K562 (cell line): ENCODE results near the gene NACC1. TPM values are rescaled to one million over a fixed set of nuclear protein-coding genes. Genes with fewer than 3 reads are reported as not detected.
A peak's percentile ranks its signal among the peaks of the same experiment; 100 is the strongest.

Experiments used
- CEBPB ChIP-seq: fragments of 450-650 bp; IDR thresholded peaks from 2 replicates; pipeline ENCODE4 v1.6.1; 2016; ENCODE audit warnings: missing genetic modification characterization, missing compliant biosample characterization
- CEBPG ChIP-seq, 3 experiments: fragments of 200-800 bp in 1 of 3; sonication (Bioruptor generic) in 1 of 3; sonication (generic) in 1 of 3; formaldehyde crosslinking in 1 of 3; IDR thresholded peaks in 2 of 3; conservative IDR thresholded peaks in 1 of 3; 2 replicates each; pipeline versions ENCODE4 v1.6.1 to v1.8.0; 2016 to 2022; ENCODE audit warnings: missing compliant biosample characterization in 2 of 3, missing genetic modification characterization in 2 of 3, mild to moderate bottlenecking in 1 of 3, missing genetic modification reagents in 1 of 3
- DIDO1 ChIP-seq: fragments of 450-650 bp; IDR thresholded peaks from 2 replicates; pipeline ENCODE4 v1.6.1; 2016; ENCODE audit warnings: low read depth, missing biosample characterization, missing genetic modification characterization
- FUS ChIP-seq: fragments of 200-400 bp; formaldehyde crosslinking; optimal IDR thresholded peaks from 2 replicates; pipeline ENCODE3; 2017; ENCODE audit warnings: low read depth, low read length
- MAZ ChIP-seq, 2 experiments: fragments of 450-650 bp in 1 of 2; sonication (generic) in 1 of 2; formaldehyde crosslinking; IDR thresholded peaks in 1 of 2; conservative IDR thresholded peaks in 1 of 2; 2 replicates each; pipeline versions ENCODE4 v1.4.0 to v1.5.0; 2020; ENCODE audit warnings: mild to moderate bottlenecking in 1 of 2, missing genetic modification reagents in 1 of 2
- MXI1 ChIP-seq: IDR thresholded peaks from 2 replicates; pipeline ENCODE4 v1.6.1; 2011; ENCODE audit warnings: low read depth, mild to moderate bottlenecking, improper control_type of control experiment, low read length
- MYNN ChIP-seq, 2 experiments: sonication (generic); formaldehyde crosslinking in 1 of 2; IDR thresholded peaks; 2 replicates each; pipeline versions ENCODE4 v1.5.0 to v1.6.1; 2016 to 2020; ENCODE audit warnings: antibody characterized with exemption in 1 of 2, missing genetic modification reagents in 1 of 2
- NBN ChIP-seq: fragments of 450-650 bp; IDR thresholded peaks from 2 replicates; pipeline ENCODE4 v1.6.1; 2016; ENCODE audit warnings: low read depth, mild to moderate bottlenecking
- NR2C2 ChIP-seq, 2 experiments: fragments of 200-800 bp in 1 of 2; sonication (Bioruptor generic) in 1 of 2; sonication (generic) in 1 of 2; formaldehyde crosslinking in 1 of 2; IDR thresholded peaks; 2 replicates each; pipeline versions ENCODE4 v1.6.1 to v1.8.0; 2016 to 2022; ENCODE audit warnings: mild to moderate bottlenecking in 1 of 2, missing compliant biosample characterization in 1 of 2, missing genetic modification characterization in 1 of 2, missing genetic modification reagents in 1 of 2
- PHTF2 ChIP-seq: fragments of 250-450 bp; sonication (Bioruptor Pico); IDR thresholded peaks from 2 replicates; pipeline ENCODE4 v1.5.0; 2021; ENCODE audit warnings: mild to moderate bottlenecking
- SMARCA4 ChIP-seq: fragments of 450-650 bp; IDR thresholded peaks from 2 replicates; pipeline ENCODE4 v1.6.1; 2016
- TCFL5 ChIP-seq: fragments of 250-450 bp; sonication (Bioruptor Pico); conservative IDR thresholded peaks from 2 replicates; pipeline ENCODE4 v1.6.1; 2021; ENCODE audit warnings: mild to moderate bottlenecking, moderate library complexity, matching md5 sums
- TFAM ChIP-seq: fragments of 250-450 bp; sonication (Bioruptor Pico); conservative IDR thresholded peaks from 2 replicates; pipeline ENCODE4 v1.5.0; 2021; ENCODE audit warnings: mild to moderate bottlenecking, moderate library complexity
- ZC3H4 ChIP-seq: sonication (generic); formaldehyde crosslinking; IDR thresholded peaks from 2 replicates; pipeline ENCODE4 v1.9.0; 2021; ENCODE audit warnings: missing genetic modification reagents, borderline replicate concordance
- ZNF121 ChIP-seq: sonication (generic); formaldehyde crosslinking; conservative IDR thresholded peaks from 2 replicates; pipeline ENCODE4 v1.8.0; 2022; ENCODE audit warnings: missing genetic modification reagents
- ZNF140 ChIP-seq: fragments of 250-450 bp; sonication (Bioruptor Pico); IDR thresholded peaks from 2 replicates; pipeline ENCODE4 v1.8.0; 2021; ENCODE audit warnings: moderate library complexity, mild to moderate bottlenecking, inconsistent platforms
- ZNF143 ChIP-seq: sonication (generic); formaldehyde crosslinking; IDR thresholded peaks from 2 replicates; pipeline ENCODE4 v1.9.0; 2022; ENCODE audit warnings: mild to moderate bottlenecking, missing genetic modification reagents
- ZZZ3 ChIP-seq: fragments of 450-650 bp; IDR thresholded peaks from 2 replicates; pipeline ENCODE4 v1.6.1; 2016; ENCODE audit warnings: antibody characterized with exemption, mild to moderate bottlenecking, moderate library complexity
- polyA plus RNA-seq, 8 experiments: library from polyadenylated mRNA; depleted of rRNA in 4 of 8; stranded (reverse) in 5 of 8; unstranded in 3 of 8; fragments of >200 nt; fragmentation: Nextera tagmentation in 2 of 8; fragmentation: Illumina TruSeq in 1 of 8; extraction: Ambion mirVana in 2 of 8; extraction: Trizol in 1 of 8; gene quantifications; 2 replicates each; pipeline versions ENCODE4 v1.2.1 to v1.2.3, GENCODE V29; 2011 to 2014; ENCODE audit warnings: inconsistent platforms in 1 of 8, missing spikeins in 1 of 8
- total RNA-seq, 7 experiments: library from RNA; depleted of rRNA in 6 of 7; stranded (reverse); fragments of >200 nt in 6 of 7; fragmentation: Illumina TruSeq in 2 of 7; extraction: Trizol in 2 of 7; gene quantifications; 2 replicates each; pipeline versions ENCODE4 v1.2.1 to v1.2.3, GENCODE V29; 2011 to 2021; ENCODE audit warnings: low replicate concordance in 1 of 7
- TF ChIP-seq, protein P1 (sequence below), 2 experiments: fragments of 150-350 bp in 1 of 2; IDR thresholded peaks; 2 replicates each; pipeline ENCODE4 v1.6.1; 2012 to 2016; ENCODE audit warnings: low read depth in 2 of 2, low read length in 2 of 2, mild to moderate bottlenecking in 1 of 2, moderate library complexity in 1 of 2
- TF ChIP-seq, protein P2 (sequence below), 3 experiments: IDR thresholded peaks in 2 of 3; conservative IDR thresholded peaks in 1 of 3; 2 replicates each; pipeline ENCODE4 v1.5.1; 2011 to 2012; ENCODE audit warnings: low read length in 3 of 3, mild to moderate bottlenecking in 3 of 3, control low read depth in 2 of 3, improper control_type of control experiment in 1 of 3, inconsistent platforms in 1 of 3, low read depth in 1 of 3, mixed read lengths in 1 of 3, moderate library complexity in 1 of 3; ENCODE audit not compliant: insufficient read depth in 2 of 3

Gene NACC1
- total and polyA plus RNA-seq, 9 of the 15 experiments (the other 6 are each of a cell fraction or from before 2014, with no cell fraction given), result 0.04 to 96.6 (median 25.8) TPM

GRCh38 chr19:13082192-13083007 is 35.7 kb upstream of the NACC1 start (continued):
- peak; percentile 80 for TF ChIP-seq MYNN (IDR thresholded peaks at IDR 0.05)
- TF ChIP-seq MYNN (CRISPR knock-in tag; IDR thresholded peaks at IDR 0.05), result no peak
- no peak for TF ChIP-seq ZNF140
- TF ChIP-seq ZZZ3, result no peak
- no peak for TF ChIP-seq MXI1
- TF ChIP-seq ZNF121 (CRISPR knock-in tag), result no peak
- no peak for TF ChIP-seq NR2C2 (CRISPR knock-in tag; IDR thresholded peaks at IDR 0.05)
- TF ChIP-seq NR2C2 (tag; IDR thresholded peaks at IDR 0.05), result no peak
- no peak for TF ChIP-seq TFAM (CRISPR knock-in tag)
- peak; percentile 74 for TF ChIP-seq CEBPB (tag)
- TF ChIP-seq SMARCA4, result no peak
- no peak for TF ChIP-seq FUS
- no peak for TF ChIP-seq MAZ (CRISPR knock-in tag; conservative IDR thresholded peaks at IDR 0.05 in 1 of 2, IDR thresholded peaks at IDR 0.05 in 1 of 2)
- TF ChIP-seq, protein P1, sequence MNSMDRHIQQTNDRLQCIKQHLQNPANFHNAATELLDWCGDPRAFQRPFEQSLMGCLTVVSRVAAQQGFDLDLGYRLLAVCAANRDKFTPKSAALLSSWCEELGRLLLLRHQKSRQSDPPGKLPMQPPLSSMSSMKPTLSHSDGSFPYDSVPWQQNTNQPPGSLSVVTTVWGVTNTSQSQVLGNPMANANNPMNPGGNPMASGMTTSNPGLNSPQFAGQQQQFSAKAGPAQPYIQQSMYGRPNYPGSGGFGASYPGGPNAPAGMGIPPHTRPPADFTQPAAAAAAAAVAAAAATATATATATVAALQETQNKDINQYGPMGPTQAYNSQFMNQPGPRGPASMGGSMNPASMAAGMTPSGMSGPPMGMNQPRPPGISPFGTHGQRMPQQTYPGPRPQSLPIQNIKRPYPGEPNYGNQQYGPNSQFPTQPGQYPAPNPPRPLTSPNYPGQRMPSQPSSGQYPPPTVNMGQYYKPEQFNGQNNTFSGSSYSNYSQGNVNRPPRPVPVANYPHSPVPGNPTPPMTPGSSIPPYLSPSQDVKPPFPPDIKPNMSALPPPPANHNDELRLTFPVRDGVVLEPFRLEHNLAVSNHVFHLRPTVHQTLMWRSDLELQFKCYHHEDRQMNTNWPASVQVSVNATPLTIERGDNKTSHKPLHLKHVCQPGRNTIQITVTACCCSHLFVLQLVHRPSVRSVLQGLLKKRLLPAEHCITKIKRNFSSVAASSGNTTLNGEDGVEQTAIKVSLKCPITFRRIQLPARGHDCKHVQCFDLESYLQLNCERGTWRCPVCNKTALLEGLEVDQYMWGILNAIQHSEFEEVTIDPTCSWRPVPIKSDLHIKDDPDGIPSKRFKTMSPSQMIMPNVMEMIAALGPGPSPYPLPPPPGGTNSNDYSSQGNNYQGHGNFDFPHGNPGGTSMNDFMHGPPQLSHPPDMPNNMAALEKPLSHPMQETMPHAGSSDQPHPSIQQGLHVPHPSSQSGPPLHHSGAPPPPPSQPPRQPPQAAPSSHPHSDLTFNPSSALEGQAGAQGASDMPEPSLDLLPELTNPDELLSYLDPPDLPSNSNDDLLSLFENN (IDR thresholded peaks at IDR 0.05; ENCODE audit: low read depth in 2 of 2, low read length in 2 of 2), result no peak
- TF ChIP-seq ZNF143 (CRISPR knock-in tag), result no peak
- no peak for TF ChIP-seq TCFL5 (CRISPR knock-in tag)
- TF ChIP-seq CEBPG (CRISPR knock-in tag; IDR thresholded peaks at IDR 0.05), result peak; percentile 34; the same call in 1 of the 2 replicates
- no peak for TF ChIP-seq CEBPG (tag; conservative IDR thresholded peaks at IDR 0.05 in 1 of 2, IDR thresholded peaks at IDR 0.05 in 1 of 2)
- no peak for TF ChIP-seq ZC3H4
- TF ChIP-seq PHTF2 (CRISPR knock-in tag), result no peak
- no peak for TF ChIP-seq DIDO1 (tag)
- TF ChIP-seq, protein P2, sequence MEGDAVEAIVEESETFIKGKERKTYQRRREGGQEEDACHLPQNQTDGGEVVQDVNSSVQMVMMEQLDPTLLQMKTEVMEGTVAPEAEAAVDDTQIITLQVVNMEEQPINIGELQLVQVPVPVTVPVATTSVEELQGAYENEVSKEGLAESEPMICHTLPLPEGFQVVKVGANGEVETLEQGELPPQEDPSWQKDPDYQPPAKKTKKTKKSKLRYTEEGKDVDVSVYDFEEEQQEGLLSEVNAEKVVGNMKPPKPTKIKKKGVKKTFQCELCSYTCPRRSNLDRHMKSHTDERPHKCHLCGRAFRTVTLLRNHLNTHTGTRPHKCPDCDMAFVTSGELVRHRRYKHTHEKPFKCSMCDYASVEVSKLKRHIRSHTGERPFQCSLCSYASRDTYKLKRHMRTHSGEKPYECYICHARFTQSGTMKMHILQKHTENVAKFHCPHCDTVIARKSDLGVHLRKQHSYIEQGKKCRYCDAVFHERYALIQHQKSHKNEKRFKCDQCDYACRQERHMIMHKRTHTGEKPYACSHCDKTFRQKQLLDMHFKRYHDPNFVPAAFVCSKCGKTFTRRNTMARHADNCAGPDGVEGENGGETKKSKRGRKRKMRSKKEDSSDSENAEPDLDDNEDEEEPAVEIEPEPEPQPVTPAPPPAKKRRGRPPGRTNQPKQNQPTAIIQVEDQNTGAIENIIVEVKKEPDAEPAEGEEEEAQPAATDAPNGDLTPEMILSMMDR (IDR thresholded peaks at IDR 0.05 in 2 of 3, conservative IDR thresholded peaks at IDR 0.05 in 1 of 3; ENCODE audit: insufficient read depth in 2 of 3, low read depth in 1 of 3, low read length in 3 of 3), result peak; percentile 69 to 78 (median 78); a peak in 5 of 6 replicates
- TF ChIP-seq NBN, result no peak
